Gastroesophageal sphincter (tissue), 3 donors: ENCODE measurements around the gene RBPJ.

ENCODE experiments used
- EP300 ChIP-seq: sonication (generic); formaldehyde crosslinking; IDR thresholded peaks from one replicate; pipeline ENCODE4 v1.6.1; 2017; ENCODE audit warnings: antibody characterized with exemption, mild to moderate bottlenecking
- POLR2A ChIP-seq, 2 donors: fragments of 450-650 bp; IDR thresholded peaks; one replicate each; pipeline ENCODE4 v1.6.1; 2017; ENCODE audit warnings: antibody characterized with exemption in 2 of 2, mild to moderate bottlenecking in 2 of 2, moderate library complexity in 1 of 2
- POLR2AphosphoS5 ChIP-seq: sonication (generic); formaldehyde crosslinking; IDR thresholded peaks from one replicate; pipeline ENCODE4 v1.6.1; 2017; ENCODE audit warnings: antibody characterized with exemption
- TF ChIP-seq, protein P1 (sequence below), 4 experiments: fragments of 200-600 bp in 2 of 4; fragments of 450-650 bp in 2 of 4; sonication (generic) in 1 of 4; IDR thresholded peaks; one replicate each; pipeline ENCODE4 v1.5.1; 2017 to 2019; ENCODE audit warnings: antibody characterized with exemption in 4 of 4, mild to moderate bottlenecking in 2 of 4, moderate library complexity in 2 of 4

DNA sequence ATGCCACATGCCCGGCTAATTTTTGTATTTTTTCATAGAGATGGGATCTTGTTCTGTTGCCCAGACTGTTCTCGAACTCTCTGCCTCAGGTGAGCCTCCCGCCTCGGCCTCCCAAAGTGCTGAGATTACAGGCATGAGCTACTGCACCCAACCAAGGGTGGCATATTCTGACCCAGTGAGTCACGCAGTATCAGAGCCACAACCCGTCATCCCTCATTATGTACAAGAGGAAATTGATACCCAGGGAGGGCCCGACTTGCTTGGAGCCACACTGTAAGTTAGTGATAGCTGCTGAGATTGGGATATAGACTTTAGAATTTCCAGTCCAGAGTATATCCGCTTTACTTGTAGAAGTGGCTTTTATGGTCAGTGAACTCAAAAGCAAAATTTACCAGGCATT, 154.9 kb downstream of the RBPJ start:
- TF ChIP-seq, protein P1, sequence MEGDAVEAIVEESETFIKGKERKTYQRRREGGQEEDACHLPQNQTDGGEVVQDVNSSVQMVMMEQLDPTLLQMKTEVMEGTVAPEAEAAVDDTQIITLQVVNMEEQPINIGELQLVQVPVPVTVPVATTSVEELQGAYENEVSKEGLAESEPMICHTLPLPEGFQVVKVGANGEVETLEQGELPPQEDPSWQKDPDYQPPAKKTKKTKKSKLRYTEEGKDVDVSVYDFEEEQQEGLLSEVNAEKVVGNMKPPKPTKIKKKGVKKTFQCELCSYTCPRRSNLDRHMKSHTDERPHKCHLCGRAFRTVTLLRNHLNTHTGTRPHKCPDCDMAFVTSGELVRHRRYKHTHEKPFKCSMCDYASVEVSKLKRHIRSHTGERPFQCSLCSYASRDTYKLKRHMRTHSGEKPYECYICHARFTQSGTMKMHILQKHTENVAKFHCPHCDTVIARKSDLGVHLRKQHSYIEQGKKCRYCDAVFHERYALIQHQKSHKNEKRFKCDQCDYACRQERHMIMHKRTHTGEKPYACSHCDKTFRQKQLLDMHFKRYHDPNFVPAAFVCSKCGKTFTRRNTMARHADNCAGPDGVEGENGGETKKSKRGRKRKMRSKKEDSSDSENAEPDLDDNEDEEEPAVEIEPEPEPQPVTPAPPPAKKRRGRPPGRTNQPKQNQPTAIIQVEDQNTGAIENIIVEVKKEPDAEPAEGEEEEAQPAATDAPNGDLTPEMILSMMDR (IDR thresholded peaks at IDR 0.05), result no peak
- TF ChIP-seq POLR2A (IDR thresholded peaks at IDR 0.05) (no peak), POLR2AphosphoS5 (no peak), EP300 (no peak)
